Karpas-422 (cell line): ENCODE results near the gene BMX. TPM values are rescaled to one million over a fixed set of nuclear protein-coding genes. Genes with fewer than 3 reads are reported as not detected.

Experiments
- DNase-seq: peaks from one replicate; pipeline ENCODE4 v3.0.0-alpha.2; 2015
- H2AFZ ChIP-seq: fragments of 200-600 bp; sonication (generic); 2 replicates; pipeline ENCODE4 v1.6.1; 2014; ENCODE audit warnings: antibody characterized with exemption, low read length, mixed read lengths
- H3K27ac ChIP-seq: fragments of 200-600 bp; sonication (generic); 2 replicates; pipeline ENCODE4 v1.5.1; 2014; ENCODE audit warnings: mild to moderate bottlenecking, low read length, moderate library complexity
- H3K27me3 ChIP-seq: fragments of 200-600 bp; sonication (generic); 2 replicates; pipeline ENCODE4 v1.6.1; 2014; ENCODE audit warnings: low read length, mixed read lengths
- H3K36me3 ChIP-seq: fragments of 200-600 bp; sonication (generic); 2 replicates; pipeline ENCODE4 v1.6.1; 2014; ENCODE audit warnings: low read length, mixed read lengths; ENCODE audit not compliant: insufficient read depth
- H3K4me1 ChIP-seq: fragments of 200-600 bp; sonication (generic); 2 replicates; pipeline ENCODE4 v1.6.1; 2014; ENCODE audit warnings: mild to moderate bottlenecking, low read length, mixed read lengths
- H3K4me2 ChIP-seq: fragments of 200-600 bp; sonication (generic); 2 replicates; pipeline ENCODE4 v1.6.1; 2014; ENCODE audit warnings: low read length, low read depth, mild to moderate bottlenecking; ENCODE audit not compliant: poor library complexity, severe bottlenecking
- H3K4me3 ChIP-seq: fragments of 200-600 bp; sonication (generic); 2 replicates; pipeline ENCODE4 v1.5.1; 2014; ENCODE audit warnings: mild to moderate bottlenecking, antibody characterized with exemption, low read length, mixed read lengths
- H3K79me2 ChIP-seq: fragments of 200-600 bp; sonication (generic); 2 replicates; pipeline ENCODE4 v1.6.1; 2014; ENCODE audit warnings: mild to moderate bottlenecking, low read length, mixed read lengths
- H3K9ac ChIP-seq: fragments of 200-600 bp; sonication (generic); 2 replicates; pipeline ENCODE4 v1.6.0; 2014; ENCODE audit warnings: low read length
- H3K9me2 ChIP-seq: fragments of 200-600 bp; sonication (generic), shearing (Covaris generic); replicated peaks from 2 replicates; pipeline ENCODE4 v1.6.0; 2014; ENCODE audit warnings: mild to moderate bottlenecking, low read length, moderate library complexity; ENCODE audit not compliant: insufficient read depth
- H3K9me3 ChIP-seq: fragments of 300-700, 200-600 bp; sonication (generic); 2 replicates; pipeline ENCODE4 v1.6.1; 2014; ENCODE audit warnings: low read length, mixed read lengths
- H4K20me1 ChIP-seq: fragments of 200-600 bp; sonication (generic); 2 replicates; pipeline ENCODE4 v1.6.1; 2014; ENCODE audit warnings: mild to moderate bottlenecking, antibody characterized with exemption, low read length, low read depth; ENCODE audit not compliant: insufficient read depth
- total RNA-seq: library from RNA; depleted of rRNA; stranded (reverse); fragments of >200 nt; shearing (Covaris generic); gene quantifications from 2 replicates; pipeline ENCODE4 v1.2.3, GENCODE V29; 2014; ENCODE audit warnings: low replicate concordance

Gene BMX
- total RNA-seq, 1 experiment from 2014 or later, result 8.2 TPM

GRCh38 chrX:15472531-15472930 lies 28.1 kb upstream of the BMX start:
- no peak overlapping the region for H3K4me2 ChIP-seq

GRCh38 chrX:15474028-15474427 lies 26.6 kb upstream of the BMX start:
- Histone ChIP-seq H3K27ac (no peak overlapping the region), H3K4me3 (no peak overlapping the region), H3K4me2 (no peak overlapping the region), H3K27me3 (no peaks in the 10 kb centered on the region), H3K36me3 (no peaks in the 10 kb centered on the region), H3K9me3 (no peaks in the 10 kb centered on the region), H3K79me2 (no peaks in the 10 kb centered on the region), H3K4me1 (peaks cover 10% of the 10 kb centered on the region), H4K20me1 (no peaks in the 10 kb centered on the region), H3K9ac (no peak overlapping the region), H3K9me2 (no peaks in the 10 kb centered on the region), H2AFZ (no peak overlapping the region)
- DNase-seq, result no peak

More at GRCh38 chrX:15472531-15472930, 28.1 kb upstream of the BMX start:
- peaks cover 10% of the 10 kb centered on the region for H3K4me1 ChIP-seq
- no peak overlapping the region for H3K4me3 ChIP-seq
- no peaks in the 10 kb centered on the region for H3K79me2 ChIP-seq
- H4K20me1 ChIP-seq, result no peaks in the 10 kb centered on the region
- no peak overlapping the region for H2AFZ ChIP-seq
- no peaks in the 10 kb centered on the region for H3K9me2 ChIP-seq
- no peaks in the 10 kb centered on the region for H3K27me3 ChIP-seq
- H3K9me3 ChIP-seq, result no peaks in the 10 kb centered on the region
- no peak for DNase-seq
- H3K27ac ChIP-seq, result no peak overlapping the region
- H3K9ac ChIP-seq, result no peak overlapping the region
- H3K36me3 ChIP-seq, result no peaks in the 10 kb centered on the region

DNA sequence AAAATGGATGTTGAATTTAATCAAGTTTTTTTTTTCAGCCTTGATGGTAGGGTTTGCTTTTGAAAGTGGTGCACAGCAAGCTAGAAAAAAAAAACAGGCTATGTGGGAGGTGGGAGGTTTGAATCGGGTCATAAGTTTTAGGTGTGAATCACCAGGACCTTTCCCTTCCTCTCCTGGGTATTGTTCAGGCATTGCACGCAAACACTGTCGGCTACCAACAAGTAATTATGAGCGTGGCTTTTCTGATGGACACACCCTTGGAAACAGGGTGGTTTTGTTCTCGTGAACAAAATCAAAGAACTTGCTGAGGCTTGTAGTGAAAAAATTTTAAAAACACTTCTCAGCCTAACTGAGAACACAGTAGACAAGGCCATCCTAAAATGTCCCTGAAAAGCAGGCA lies 25.6 kb upstream of the BMX start:
- DNase-seq, result no peak
- H3K27me3 ChIP-seq, result no peaks in the 10 kb centered on the region
- H3K9ac ChIP-seq, result no peak overlapping the region
- no peaks in the 10 kb centered on the region for H3K9me3 ChIP-seq
- H3K4me2 ChIP-seq, result no peak overlapping the region
- H3K79me2 ChIP-seq, result no peaks in the 10 kb centered on the region
- H3K36me3 ChIP-seq, result no peaks in the 10 kb centered on the region
- H2AFZ ChIP-seq, result no peak overlapping the region
- H4K20me1 ChIP-seq, result no peaks in the 10 kb centered on the region
- peaks cover 10% of the 10 kb centered on the region for H3K4me1 ChIP-seq
- H3K9me2 ChIP-seq, result no peaks in the 10 kb centered on the region
- no peak overlapping the region for H3K27ac ChIP-seq
- no peak overlapping the region for H3K4me3 ChIP-seq

DNA sequence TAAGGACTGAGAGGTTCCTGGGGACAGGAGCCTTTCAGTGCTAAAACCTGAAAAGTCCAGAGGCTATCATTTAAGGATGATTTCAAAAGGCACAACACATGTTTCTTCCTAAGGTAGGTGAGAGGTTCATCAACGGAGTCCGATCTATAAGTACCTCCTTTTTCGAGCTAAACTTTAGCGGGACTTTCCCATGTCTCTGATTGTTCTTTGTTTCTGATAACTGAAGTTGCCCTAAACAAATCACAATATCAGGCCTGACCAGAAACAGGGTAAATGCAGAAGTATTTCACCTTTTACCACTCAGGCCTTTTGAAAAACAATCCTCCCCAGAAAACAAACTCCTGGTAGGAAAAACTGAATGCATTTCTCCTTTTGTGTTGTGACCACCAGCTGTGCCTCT lies 25.1 kb upstream of the BMX start:
- no peak for DNase-seq
- no peaks in the 10 kb centered on the region for H3K9me3 ChIP-seq
- no peak overlapping the region for H3K9ac ChIP-seq
- H4K20me1 ChIP-seq, result no peaks in the 10 kb centered on the region
- no peaks in the 10 kb centered on the region for H3K79me2 ChIP-seq
- H3K4me3 ChIP-seq, result no peak overlapping the region
- H3K4me1 ChIP-seq, result peaks cover 10% of the 10 kb centered on the region
- no peaks in the 10 kb centered on the region for H3K36me3 ChIP-seq
- no peak overlapping the region for H2AFZ ChIP-seq
- H3K4me2 ChIP-seq, result no peak overlapping the region
- H3K27ac ChIP-seq, result no peak overlapping the region
- H3K27me3 ChIP-seq, result 0 out of 2 replicates have a peak, but pooled peaks cover under 1% of the 10 kb centered on the region
- no peaks in the 10 kb centered on the region for H3K9me2 ChIP-seq

- Histone ChIP-seq H3K4me1 (no peaks in the 10 kb centered on the region), H3K9ac (no peak overlapping the region)
These were observed 16.7 kb upstream of the BMX start for GRCh38 chrX:15483891-15484290.

GRCh38 chrX:15492469-15492868 lies 8.1 kb upstream of the BMX start:
- Histone ChIP-seq H3K4me1 (peaks cover under 1% of the 10 kb centered on the region; the same call in 1 of the 2 replicates), H2AFZ (no peak overlapping the region), H3K79me2 (no peaks in the 10 kb centered on the region), H3K36me3 (no peaks in the 10 kb centered on the region), H3K4me2 (no peak overlapping the region), H3K27ac (no peak overlapping the region), H3K9me2 (no peaks in the 10 kb centered on the region), H3K27me3 (no peaks in the 10 kb centered on the region), H3K4me3 (no peak overlapping the region), H4K20me1 (no peaks in the 10 kb centered on the region), H3K9ac (no peak overlapping the region), H3K9me3 (no peaks in the 10 kb centered on the region)
- no peak for DNase-seq

More at GRCh38 chrX:15483891-15484290, 16.7 kb upstream of the BMX start:
- Histone ChIP-seq H3K4me2 (no peak overlapping the region), H3K27me3 (peaks cover 2% of the 10 kb centered on the region; the same call in 1 of the 2 replicates), H3K79me2 (no peaks in the 10 kb centered on the region), H3K36me3 (no peaks in the 10 kb centered on the region), H3K4me3 (no peak overlapping the region), H4K20me1 (no peaks in the 10 kb centered on the region), H3K9me2 (no peaks in the 10 kb centered on the region), H2AFZ (no peak overlapping the region), H3K9me3 (no peaks in the 10 kb centered on the region), H3K27ac (no peak overlapping the region)
- DNase-seq, result no peak

GRCh38 chrX:15493118-15493962 lies 7.3 kb upstream of the BMX start, which contains the start of gene PIR:
Gene PIR, minus strand, starts transcription at chrX:15493333. Its CDS starts 2,076 bp downstream, at chrX:15491257.
- DNase-seq, result no peak
- H3K27ac ChIP-seq, result no peak within 1 kb of the TSS
- no peaks in the 10 kb centered on the region for H3K36me3 ChIP-seq
- H3K4me3 ChIP-seq, result no peak within 1 kb of the TSS
- no peak within 1 kb of the TSS for H2AFZ ChIP-seq
- H3K4me1 ChIP-seq, result peaks cover 8% of the 10 kb centered on the region
- no peaks in the 10 kb centered on the region for H3K79me2 ChIP-seq
- H3K27me3 ChIP-seq, result no peaks in the 10 kb centered on the region
- no peaks in the 10 kb centered on the region for H3K9me3 ChIP-seq
- no peak within 1 kb of the TSS for H3K9ac ChIP-seq
- no peaks in the 10 kb centered on the region for H4K20me1 ChIP-seq
- no peaks in the 10 kb centered on the region for H3K9me2 ChIP-seq
- H3K4me2 ChIP-seq, result no peak within 1 kb of the TSS

DNA sequence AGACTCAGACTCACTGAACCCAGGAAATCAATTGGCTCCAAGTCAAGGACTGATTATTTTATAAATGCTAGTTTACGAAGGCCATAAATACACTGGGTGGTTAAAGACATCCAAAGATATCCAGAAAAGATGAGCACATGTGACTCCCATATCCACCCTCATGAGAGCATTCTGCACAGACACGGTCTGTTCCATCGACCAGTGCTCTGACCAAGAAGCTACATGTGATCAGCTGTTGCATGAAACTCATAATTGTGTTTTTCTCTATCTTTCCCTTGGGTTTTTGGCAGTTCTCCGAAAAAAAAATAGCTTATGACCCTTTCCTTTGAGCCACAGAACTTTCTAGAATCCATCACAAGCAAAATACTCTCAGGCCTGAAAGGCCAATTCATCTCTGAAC lies 4.8 kb upstream of the BMX start:
- Histone ChIP-seq H3K36me3 (no peaks in the 10 kb centered on the region), H3K27ac (no peak overlapping the region), H3K9ac (no peak overlapping the region), H3K4me3 (no peak overlapping the region), H4K20me1 (no peaks in the 10 kb centered on the region), H3K79me2 (no peaks in the 10 kb centered on the region), H3K27me3 (no peaks in the 10 kb centered on the region), H3K9me3 (no peaks in the 10 kb centered on the region), H3K4me2 (no peak overlapping the region), H3K9me2 (no peaks in the 10 kb centered on the region), H3K4me1 (peaks cover 20% of the 10 kb centered on the region), H2AFZ (no peak overlapping the region)
- no peak for DNase-seq
